Measurements from ENCODE around the gene TC2N.
"Not testable (repeated sequence)": the region's sequence is repeated elsewhere in the genome, so short reads cannot be mapped to it uniquely, and the experiment has no call there.

Gene TC2N

DNA sequence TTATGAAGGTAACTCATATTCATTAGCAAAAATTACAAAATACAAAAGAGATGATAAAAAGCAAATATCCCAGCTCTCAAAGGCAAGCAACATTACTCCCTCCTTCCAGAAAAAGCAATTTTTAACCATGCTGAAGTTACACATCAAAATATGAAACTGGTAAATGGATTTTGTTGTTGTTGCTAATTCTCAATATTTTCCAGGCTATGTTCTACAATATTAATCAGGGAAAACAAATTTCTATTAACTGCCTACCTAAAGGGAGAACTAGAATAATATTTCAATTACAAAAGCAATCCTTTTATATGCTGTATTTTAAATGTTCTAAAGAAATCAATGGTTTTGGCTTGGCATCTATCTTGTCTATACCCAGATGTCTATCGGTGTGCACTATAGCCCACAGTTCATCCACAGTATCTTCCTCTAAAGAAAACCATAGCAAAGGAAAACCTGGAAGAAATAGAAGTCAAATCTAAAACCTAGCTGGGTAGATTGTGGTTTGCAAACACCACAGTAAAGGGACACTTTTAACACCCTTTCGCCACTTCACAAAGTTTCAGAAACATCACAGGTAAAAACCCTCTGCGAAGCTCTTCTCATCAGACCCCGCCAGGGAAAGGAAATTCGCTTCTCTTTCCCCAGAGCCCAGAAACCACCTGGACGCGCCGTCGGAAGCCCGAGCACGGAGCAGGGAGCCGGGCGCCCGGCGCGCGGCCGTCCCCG is 32.0 kb downstream of the TC2N start:
- DNase-seq (ENCODE audit: low read depth in 2 of 2, low spot score in 1 of 2) = no peak

DNA sequence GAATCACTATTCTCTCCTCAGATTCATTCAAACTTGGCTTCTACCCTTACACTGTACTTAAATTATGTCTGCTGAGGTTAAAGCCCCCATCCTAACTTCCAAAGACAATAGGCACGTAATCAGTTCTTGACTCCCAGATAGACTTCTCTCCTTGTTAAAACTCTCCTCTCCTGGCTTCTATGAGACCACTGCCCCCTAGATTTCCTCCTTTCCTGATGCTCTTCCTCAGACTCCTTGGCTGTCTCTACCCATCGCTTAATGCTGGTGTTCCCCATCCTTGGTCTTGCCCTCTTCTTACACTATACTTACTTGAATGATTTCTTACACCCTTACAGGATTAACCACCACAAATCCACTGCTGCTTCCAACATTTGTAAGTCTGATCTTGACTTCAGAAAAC is 32.8 kb downstream of the TC2N start:
- DNase-seq (ENCODE audit: low read depth in 2 of 2, low spot score in 1 of 2) = no peak

DNA sequence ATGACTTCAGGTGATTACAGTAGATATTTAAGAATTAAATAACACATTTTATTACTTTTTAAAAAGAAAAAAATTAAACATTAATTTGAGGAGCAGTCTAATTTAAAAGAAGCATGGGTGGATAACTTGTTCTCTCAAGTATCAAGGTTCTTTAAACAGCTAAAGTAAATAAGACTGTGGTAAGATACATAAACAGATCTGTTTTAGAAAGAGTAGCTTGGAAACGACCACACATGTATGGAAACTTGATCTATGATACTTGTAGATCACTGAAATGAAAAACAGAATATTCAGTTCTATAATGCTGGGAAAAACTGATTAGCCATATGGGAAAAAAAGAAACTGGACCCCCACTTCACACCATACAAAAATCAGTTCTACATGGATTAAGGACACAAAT is 36.0 kb downstream of the TC2N start:
- DNase-seq (ENCODE audit: low read depth in 2 of 2, low spot score in 1 of 2) = no peak

DNA sequence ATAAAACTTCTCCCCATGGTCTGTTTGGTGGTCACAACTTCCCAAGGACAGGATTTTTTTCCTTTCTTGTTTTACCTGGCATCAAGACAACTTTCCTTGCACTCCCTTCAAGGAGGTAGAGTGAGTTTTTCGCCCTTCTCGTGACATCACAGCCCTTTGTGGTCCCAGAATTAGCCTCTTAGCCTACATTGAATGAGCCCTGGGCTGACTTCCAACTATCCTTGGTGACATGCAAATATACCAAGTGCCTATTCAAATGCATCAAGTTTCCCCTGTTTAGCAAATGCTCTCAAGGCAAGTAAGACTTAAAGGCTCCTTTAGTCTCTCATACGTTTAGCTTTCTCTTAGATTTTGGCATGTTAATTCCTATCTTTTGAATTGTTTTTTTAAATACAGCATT is 36.6 kb downstream of the TC2N start:
- no peak for DNase-seq (ENCODE audit: low read depth in 2 of 2, low spot score in 1 of 2)

- no peak for DNase-seq (ENCODE audit: low read depth in 2 of 2, low spot score in 1 of 2)
Measured at GRCh38 chr14:91829511-91829910, 37.8 kb downstream of the TC2N start.

- DNase-seq (ENCODE audit: low read depth in 2 of 2, low spot score in 1 of 2) = no peak
Measured at GRCh38 chr14:91827746-91828145, 39.6 kb downstream of the TC2N start.

DNA sequence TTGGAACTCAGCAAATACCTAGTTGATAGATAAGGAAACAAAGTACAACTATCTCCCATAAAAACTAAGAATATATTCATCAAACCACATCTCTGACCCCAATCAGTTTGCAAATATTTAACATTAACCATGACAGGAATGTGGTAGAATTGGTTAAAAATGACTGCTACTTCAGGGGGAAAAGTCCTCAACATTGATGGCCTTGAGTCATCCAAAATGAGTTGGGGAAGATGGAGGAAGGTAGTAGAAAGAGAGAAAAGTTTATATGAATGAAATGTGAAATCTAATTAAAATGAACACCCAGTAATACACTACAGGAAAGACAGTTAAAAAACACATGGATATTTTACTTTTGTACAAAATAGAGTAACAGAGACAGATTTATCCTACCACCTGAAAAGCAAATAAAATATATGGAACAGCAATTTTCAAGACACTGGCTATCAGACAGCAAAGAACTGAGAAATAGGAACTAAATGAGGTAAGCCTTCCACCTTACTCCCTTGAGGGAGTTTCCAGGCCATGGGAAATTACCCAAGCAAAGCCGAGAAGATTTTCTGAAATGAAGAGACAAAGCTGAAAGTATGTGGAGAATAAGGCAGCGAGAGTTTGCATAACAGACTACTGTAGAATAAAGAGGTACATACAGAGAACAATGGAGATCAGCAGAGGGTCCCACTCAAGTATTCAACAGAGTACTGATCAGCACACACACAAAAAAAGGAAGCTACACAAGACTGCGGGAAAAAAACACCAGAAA is 49.6 kb downstream of the TC2N start:
- no peak for DNase-seq (ENCODE audit: low read depth in 2 of 2, low spot score in 1 of 2)

DNA sequence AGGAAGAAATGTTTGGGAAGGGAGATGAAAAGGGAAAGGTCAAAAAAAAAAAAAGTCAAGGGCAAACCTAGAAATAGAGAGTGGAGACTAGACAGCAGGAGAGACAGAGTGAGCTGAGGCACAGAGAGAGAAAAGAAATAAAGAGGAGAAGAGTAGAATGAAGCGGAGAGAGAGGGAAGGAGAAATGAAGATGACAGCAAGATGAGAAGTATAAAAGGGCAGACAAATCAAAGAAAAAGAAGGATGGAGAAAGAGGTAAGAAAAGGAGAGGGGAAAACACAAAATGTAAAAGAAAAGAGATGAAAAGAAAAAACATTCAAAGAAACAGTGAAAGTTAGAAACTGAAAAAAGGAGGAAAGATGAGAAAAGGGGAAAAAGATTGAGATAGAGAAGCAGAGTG is 53.0 kb downstream of the TC2N start:
- DNase-seq (ENCODE audit: low read depth in 2 of 2, low spot score in 1 of 2) = no peak

DNA sequence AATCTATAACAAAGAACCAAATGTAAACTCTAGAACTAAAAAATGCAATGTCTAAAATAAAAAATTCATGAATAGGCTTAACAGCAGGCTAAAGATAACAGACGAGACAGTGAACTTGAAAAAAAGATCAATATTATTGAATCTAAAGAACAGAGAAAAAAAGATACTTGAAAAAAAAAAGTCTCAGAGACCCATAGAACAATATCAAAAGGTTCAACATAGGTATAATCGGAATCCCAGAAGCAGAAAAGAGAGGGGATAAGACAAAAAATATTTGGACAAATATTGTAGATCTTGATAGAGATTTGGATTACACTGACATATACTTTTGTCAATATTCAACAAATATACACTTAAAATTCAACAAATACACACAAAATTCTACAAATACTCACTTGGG is 56.6 kb downstream of the TC2N start:
- no peak for DNase-seq (ENCODE audit: low read depth in 2 of 2, low spot score in 1 of 2)

DNA sequence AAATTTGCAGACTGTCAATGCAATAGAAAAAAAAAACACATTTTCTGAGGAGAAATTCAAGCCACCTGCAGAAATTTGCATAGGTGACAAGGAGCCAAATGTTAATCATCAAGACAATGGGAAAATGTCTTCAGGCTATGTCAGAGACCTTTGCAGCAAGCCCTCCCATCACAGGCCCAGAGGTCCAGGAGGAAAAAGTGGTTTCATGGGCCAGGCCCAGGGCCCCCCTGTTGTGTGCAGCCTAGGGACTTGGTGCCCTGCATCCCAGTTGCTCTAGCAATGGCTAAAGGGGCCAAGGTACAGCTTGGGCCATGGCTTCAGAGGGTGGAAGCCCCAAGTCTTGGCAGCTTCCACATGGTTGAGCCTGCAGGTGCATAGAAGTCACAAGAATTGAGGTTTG is 60.6 kb downstream of the TC2N start:
- no peak for DNase-seq (ENCODE audit: low read depth in 2 of 2, low spot score in 1 of 2)

DNA sequence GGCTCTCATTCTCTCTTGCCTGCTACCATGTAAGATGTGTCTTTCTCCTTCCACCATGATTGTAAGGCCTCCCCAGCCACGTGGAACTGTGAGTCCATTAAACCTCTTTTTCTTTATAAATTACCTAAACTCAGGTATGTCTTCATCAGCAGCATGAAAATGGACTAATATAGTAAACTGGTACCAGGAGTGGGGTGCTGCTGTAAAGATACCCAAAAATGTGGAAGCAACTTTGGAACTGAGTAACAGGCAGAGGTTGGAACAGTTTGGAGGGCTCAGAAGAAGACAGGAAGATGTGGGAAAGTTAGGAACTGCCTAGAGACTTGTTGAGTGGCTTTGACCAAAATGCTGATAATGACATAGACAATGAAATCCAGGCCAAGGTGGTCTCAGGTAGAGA is 61.2 kb downstream of the TC2N start:
- DNase-seq (ENCODE audit: low read depth in 2 of 2, low spot score in 1 of 2) = not testable (repeated sequence)

- no peak for DNase-seq (ENCODE audit: low read depth in 2 of 2, low spot score in 1 of 2)
Measured at GRCh38 chr14:91805659-91806058, 61.7 kb downstream of the TC2N start.

- no peak for DNase-seq (ENCODE audit: low read depth in 2 of 2, low spot score in 1 of 2)
Measured at GRCh38 chr14:91801358-91801757, 66.0 kb downstream of the TC2N start.

DNA sequence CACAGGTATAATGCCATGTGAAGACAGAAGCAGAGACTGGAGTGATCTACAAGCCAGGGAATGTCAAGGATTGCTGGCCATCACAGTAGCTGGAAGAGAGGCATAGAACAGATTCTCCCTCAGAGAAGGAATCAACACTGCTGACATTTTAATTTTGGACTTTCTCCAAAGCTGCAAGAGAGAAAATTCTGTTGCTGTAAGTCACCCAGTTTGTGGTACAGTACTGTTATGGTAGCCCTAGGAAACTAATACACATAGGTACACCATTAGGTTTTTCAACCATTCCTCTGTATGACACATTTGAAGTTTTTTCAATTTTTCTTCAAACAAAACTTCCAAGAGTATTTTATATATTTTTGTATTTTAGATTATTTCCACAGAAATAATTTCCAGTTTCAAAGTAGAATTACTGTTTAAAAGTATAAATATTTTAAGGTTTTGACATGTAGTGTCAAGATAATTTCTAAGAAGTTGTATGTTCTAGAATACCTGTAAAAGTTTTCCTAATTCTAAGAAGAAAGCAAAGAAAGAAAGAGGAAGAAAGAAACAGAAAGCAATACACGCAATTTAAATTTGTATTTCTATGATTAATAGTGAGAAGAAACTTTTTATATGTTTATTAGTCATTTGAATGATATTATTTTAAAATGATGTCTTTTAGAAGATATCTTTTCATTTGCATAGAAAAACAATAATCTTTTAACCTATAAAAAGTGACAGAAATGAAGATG is 70.6 kb downstream of the TC2N start:
- no peak for DNase-seq (ENCODE audit: low read depth in 2 of 2, low spot score in 1 of 2)

GRCh38 chr14:91793704-91794103 is 73.6 kb downstream of the TC2N start:
- DNase-seq (ENCODE audit: low read depth in 2 of 2, low spot score in 1 of 2) = no peak

GRCh38 chr14:91786188-91786587 is 81.1 kb downstream of the TC2N start:
- DNase-seq (ENCODE audit: low read depth in 2 of 2, low spot score in 1 of 2) = no peak

DNA sequence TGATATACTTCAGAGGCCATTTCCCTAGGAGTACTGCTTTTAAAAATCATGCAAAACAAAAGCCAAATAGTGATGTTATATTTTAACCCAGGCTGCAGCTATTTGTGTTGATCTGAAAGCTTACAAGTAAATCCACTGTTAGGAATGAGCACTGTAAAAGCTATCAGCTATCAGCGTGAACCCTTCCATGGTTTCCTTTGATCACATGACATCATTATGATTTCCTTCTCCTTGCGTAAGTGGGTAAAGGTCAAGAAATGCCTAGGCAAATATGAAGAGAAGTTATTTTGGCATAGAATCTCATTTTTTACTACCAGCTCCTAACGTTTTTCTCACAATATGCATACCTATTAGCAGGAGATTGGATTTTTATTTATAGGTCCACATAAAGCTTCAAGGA is 86.9 kb downstream of the TC2N start:
- DNase-seq (ENCODE audit: low read depth in 2 of 2, low spot score in 1 of 2) = no peak

- DNase-seq (ENCODE audit: low read depth in 2 of 2, low spot score in 1 of 2) = no peak
Measured at GRCh38 chr14:91778217-91778616, 89.1 kb downstream of the TC2N start.

- DNase-seq (ENCODE audit: low read depth in 2 of 2, low spot score in 1 of 2) = no peak
Measured at GRCh38 chr14:91774140-91775096, 92.9 kb downstream of the TC2N start.

DNA sequence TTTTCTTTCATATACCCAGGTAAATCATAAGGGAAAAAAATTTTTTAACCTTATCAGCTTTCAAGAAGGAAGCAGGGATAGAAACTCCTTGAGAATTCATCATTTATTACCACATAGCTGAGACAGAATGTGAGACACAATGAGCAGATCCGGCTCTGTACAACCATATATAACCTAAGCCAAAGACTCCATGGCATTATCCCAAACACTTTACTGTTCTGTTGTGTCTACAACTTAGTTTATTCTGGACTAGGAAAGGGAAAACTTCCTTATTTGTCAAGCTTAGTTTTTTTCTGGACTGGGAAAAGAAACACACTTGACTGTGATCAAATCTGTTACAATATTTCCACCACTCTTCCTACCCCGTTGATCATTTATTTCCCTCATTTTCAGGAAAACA is 97.2 kb downstream of the TC2N start:
- no peak for DNase-seq (ENCODE audit: low read depth in 2 of 2, low spot score in 1 of 2)

Measured in stimulated activated CD8-positive, alpha-beta memory T cell treated with anti-CD3 and anti-CD28 coated beads, Interleukin-4, amount 100 ng/mL, for 4 hours (primary cell).